Esophagus muscularis mucosa (tissue), 3 donors: ENCODE results near the gene PALS2.

Experiments used
- POLR2A ChIP-seq: fragments of 450-650 bp; IDR thresholded peaks from one replicate; pipeline ENCODE4 v1.6.1; 2017; ENCODE audit warnings: antibody characterized with exemption, moderate library complexity, mild to moderate bottlenecking, low read depth
- TF ChIP-seq, protein P1 (sequence below), 3 experiments: fragments of 200-600 bp in 2 of 3; fragments of 450-650 bp in 1 of 3; sonication (generic) in 2 of 3; IDR thresholded peaks; one replicate each; pipeline ENCODE4 v1.5.1; 2017 to 2019; ENCODE audit warnings: antibody characterized with exemption in 3 of 3, mild to moderate bottlenecking in 2 of 3, moderate library complexity in 1 of 3

DNA sequence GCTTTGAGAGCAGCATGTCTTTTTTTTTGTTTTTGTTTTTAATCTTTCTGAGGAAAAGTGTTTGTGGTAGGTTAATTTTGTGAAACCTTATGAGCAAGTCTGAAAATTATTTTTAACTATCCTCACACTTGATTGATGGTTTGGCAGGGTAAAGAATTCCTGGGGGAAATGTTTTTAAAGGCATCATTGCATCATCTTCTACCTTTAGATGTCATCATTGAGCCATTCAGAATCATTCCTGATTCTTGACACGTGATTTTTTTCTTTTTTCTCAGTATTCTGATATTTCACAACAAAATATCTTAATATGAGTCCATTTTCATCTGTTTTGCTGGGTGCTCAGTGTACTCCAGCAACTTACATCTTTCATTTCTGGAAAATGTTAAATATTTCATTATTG, 28.3 kb downstream of the PALS2 start:
- TF ChIP-seq, protein P1, sequence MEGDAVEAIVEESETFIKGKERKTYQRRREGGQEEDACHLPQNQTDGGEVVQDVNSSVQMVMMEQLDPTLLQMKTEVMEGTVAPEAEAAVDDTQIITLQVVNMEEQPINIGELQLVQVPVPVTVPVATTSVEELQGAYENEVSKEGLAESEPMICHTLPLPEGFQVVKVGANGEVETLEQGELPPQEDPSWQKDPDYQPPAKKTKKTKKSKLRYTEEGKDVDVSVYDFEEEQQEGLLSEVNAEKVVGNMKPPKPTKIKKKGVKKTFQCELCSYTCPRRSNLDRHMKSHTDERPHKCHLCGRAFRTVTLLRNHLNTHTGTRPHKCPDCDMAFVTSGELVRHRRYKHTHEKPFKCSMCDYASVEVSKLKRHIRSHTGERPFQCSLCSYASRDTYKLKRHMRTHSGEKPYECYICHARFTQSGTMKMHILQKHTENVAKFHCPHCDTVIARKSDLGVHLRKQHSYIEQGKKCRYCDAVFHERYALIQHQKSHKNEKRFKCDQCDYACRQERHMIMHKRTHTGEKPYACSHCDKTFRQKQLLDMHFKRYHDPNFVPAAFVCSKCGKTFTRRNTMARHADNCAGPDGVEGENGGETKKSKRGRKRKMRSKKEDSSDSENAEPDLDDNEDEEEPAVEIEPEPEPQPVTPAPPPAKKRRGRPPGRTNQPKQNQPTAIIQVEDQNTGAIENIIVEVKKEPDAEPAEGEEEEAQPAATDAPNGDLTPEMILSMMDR (IDR thresholded peaks at IDR 0.05): no peak
- TF ChIP-seq POLR2A: no peak
